ENCODE results near the gene AUTS2.

DNA sequence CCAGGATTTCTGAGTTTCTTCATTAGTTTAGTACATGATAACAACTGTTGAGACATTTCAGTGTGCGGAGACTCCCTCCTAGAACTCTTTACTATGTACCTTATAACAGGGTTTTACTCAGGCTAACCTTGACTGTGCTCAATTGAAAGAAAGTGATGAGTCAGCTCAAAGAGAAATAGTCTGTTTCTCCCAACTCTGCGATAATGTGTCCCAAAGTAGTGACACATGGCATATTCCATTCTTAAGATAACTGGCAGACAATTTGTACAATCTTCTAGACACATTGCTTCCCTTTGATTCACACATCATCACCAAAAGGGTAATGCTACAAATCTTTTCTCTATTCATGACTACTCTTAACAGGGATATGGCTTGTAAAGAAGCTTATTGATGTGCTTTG is 645.2 kb downstream of the AUTS2 start:
- no peak for TF ChIP-seq EZH2 (IDR thresholded peaks at IDR 0.05; ENCODE audit: low read length, missing control alignments)
- TF ChIP-seq, protein P1, sequence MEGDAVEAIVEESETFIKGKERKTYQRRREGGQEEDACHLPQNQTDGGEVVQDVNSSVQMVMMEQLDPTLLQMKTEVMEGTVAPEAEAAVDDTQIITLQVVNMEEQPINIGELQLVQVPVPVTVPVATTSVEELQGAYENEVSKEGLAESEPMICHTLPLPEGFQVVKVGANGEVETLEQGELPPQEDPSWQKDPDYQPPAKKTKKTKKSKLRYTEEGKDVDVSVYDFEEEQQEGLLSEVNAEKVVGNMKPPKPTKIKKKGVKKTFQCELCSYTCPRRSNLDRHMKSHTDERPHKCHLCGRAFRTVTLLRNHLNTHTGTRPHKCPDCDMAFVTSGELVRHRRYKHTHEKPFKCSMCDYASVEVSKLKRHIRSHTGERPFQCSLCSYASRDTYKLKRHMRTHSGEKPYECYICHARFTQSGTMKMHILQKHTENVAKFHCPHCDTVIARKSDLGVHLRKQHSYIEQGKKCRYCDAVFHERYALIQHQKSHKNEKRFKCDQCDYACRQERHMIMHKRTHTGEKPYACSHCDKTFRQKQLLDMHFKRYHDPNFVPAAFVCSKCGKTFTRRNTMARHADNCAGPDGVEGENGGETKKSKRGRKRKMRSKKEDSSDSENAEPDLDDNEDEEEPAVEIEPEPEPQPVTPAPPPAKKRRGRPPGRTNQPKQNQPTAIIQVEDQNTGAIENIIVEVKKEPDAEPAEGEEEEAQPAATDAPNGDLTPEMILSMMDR (conservative IDR thresholded peaks at IDR 0.05 in 1 of 2, IDR thresholded peaks at IDR 0.05 in 1 of 2; ENCODE audit: low read depth in 1 of 2, low read length in 2 of 2) = no peak
